ENCODE data around the gene PATJ. TPM values are rescaled to one million over a fixed set of nuclear protein-coding genes. Genes with fewer than 3 reads are reported as not detected.
"Not testable (repeated sequence)": the region's sequence is repeated elsewhere in the genome, so short reads cannot be mapped to it uniquely, and the experiment has no call there.

The PATJ gene
- total and polyA plus RNA-seq, 2 donors (not counting 3 experiments of a cell fraction or from before 2014, with no cell fraction given): 1.1 to 3.0 TPM

DNA sequence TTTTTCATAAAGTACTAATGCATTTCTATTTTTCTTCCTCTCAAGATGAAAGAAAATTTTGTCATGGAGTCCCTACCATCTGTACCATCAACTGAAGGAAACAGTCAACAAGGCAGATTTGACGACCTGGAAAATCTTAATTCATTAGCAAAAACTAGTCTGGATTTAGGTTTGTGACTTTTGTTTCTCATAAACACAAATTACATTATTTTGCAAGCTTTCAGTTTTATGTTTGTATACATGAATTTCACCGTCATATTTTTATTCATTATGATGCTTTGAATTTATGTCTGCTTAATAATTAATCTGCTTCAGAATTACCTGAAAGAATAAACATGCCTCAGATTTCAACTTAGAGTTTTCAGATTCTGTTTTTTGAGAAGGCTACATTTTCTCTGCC, 132.9 kb downstream of the PATJ start:
- intact Hi-C loops (cut with micrococcal nuclease) (no loop called here), dilution Hi-C loops (cut with MboI; ENCODE audit: extremely low pct_ligation_motif_present, low sequenced_read_pairs) (no loop called here)
- Histone ChIP-seq H3K9me3 (replicated peaks; ENCODE audit: control insufficient read depth, insufficient read depth, low read length) (no peaks in the 10 kb centered on the region), H3K9ac (replicated peaks; ENCODE audit: extremely low read depth, insufficient read depth, low read length) (no peak overlapping the region), H3K79me2 (ENCODE audit: control insufficient read depth, insufficient read depth, low read length) (no peaks in the 10 kb centered on the region), H3K9me1 (replicated peaks; ENCODE audit: control insufficient read depth, extremely low read depth, insufficient read depth, low read length) (no peaks in the 10 kb centered on the region), H3K4me2 (ENCODE audit: insufficient read depth, low read length) (no peak overlapping the region), H3K4me1 (ENCODE audit: control insufficient read depth, extremely low read depth, insufficient read depth, low read length) (no peaks in the 10 kb centered on the region), H3K4me3 (replicated peaks in 1 of 3; ENCODE audit: insufficient read depth in 1 of 3, low read depth in 1 of 3, low read length in 3 of 3) (no peak overlapping the region), H4K20me1 (replicated peaks; ENCODE audit: control insufficient read depth, extremely low read depth, insufficient read depth, low read length) (no peaks in the 10 kb centered on the region), H3K36me3 (ENCODE audit: control insufficient read depth in 2 of 2, extremely low read depth in 1 of 2, insufficient read depth in 2 of 2, low read length in 2 of 2) (no peaks in the 10 kb centered on the region), H2AFZ (ENCODE audit: low read depth, low read length) (no peak overlapping the region), H3K27ac (ENCODE audit: insufficient read depth, low read depth, low read length) (no peak overlapping the region), H3K27me3 (ENCODE audit: control insufficient read depth in 2 of 2, insufficient read depth in 2 of 2, low read length in 2 of 2) (no peaks in the 10 kb centered on the region)
- POLR2A ChIA-PET: no interaction called here
- TF ChIP-seq FOS (IDR thresholded peaks at IDR 0.05; ENCODE audit: borderline replicate concordance, insufficient read depth, low read length): no peak
- no TSS peak for BruUV-seq (replicated peaks)
- DNase-seq (ENCODE audit: low read depth, low spot score): no peak
- CTCF ChIA-PET: no interaction called here
- peak; percentile 64 for FAIRE-seq

DNA sequence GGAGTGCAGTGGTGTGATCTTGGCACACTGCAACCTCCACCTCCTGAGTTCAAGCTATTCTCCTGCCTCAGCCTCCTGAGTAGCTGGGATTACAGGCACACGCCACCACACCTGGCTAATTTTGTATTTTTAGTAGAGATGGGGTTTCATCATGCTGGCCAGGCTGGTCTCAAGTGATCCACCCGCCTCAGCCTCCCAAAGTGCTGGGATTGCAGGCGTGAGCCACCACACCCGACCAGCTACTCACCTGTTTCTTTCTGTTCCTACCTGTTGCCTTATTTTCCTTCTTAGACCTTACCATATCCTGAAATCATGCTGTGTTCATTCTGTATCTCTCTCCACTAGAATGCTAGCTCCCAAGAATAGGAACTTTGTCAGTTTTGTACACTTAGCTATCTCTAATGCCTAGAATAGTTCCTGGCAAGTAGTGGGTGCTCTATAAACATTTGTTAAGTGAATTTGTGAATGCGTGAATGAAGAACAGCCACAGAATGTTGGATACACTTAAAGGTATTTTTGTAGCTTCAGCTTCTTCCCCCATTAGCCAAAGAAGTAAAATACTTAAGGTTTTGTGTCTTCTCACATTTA, 137.7 kb downstream of the PATJ start:
- H3K4me1 ChIP-seq (ENCODE audit: control insufficient read depth, extremely low read depth, insufficient read depth, low read length); H3K79me2 ChIP-seq (ENCODE audit: control insufficient read depth, insufficient read depth, low read length); DNase-seq (ENCODE audit: low read depth, low spot score); H3K27me3 ChIP-seq (ENCODE audit: control insufficient read depth in 2 of 2, insufficient read depth in 2 of 2, low read length in 2 of 2); H3K9me1 ChIP-seq (replicated peaks; ENCODE audit: control insufficient read depth, extremely low read depth, insufficient read depth, low read length); H3K36me3 ChIP-seq (ENCODE audit: control insufficient read depth in 2 of 2, extremely low read depth in 1 of 2, insufficient read depth in 2 of 2, low read length in 2 of 2); H3K9ac ChIP-seq (replicated peaks; ENCODE audit: extremely low read depth, insufficient read depth, low read length); H3K4me3 ChIP-seq (replicated peaks in 1 of 3; ENCODE audit: insufficient read depth in 1 of 3, low read depth in 1 of 3, low read length in 3 of 3); H3K27ac ChIP-seq (ENCODE audit: insufficient read depth, low read depth, low read length); H4K20me1 ChIP-seq (replicated peaks; ENCODE audit: control insufficient read depth, extremely low read depth, insufficient read depth, low read length); intact Hi-C loops (cut with micrococcal nuclease); POLR2A ChIA-PET; dilution Hi-C loops (cut with MboI; ENCODE audit: extremely low pct_ligation_motif_present, low sequenced_read_pairs); H2AFZ ChIP-seq (ENCODE audit: low read depth, low read length); BruUV-seq (replicated peaks); H3K4me2 ChIP-seq (ENCODE audit: insufficient read depth, low read length); FAIRE-seq; H3K9me3 ChIP-seq (replicated peaks; ENCODE audit: control insufficient read depth, insufficient read depth, low read length): not testable (repeated sequence)
- CTCF ChIA-PET: interaction anchor here (0.7 to 1.4 kb wide), 4 partner anchors 12 to 1909 kb away, joined by 3 read pairs; no protein-coding TSS in a partner anchor

All from endothelial cell of umbilical vein (primary cell).